Prostate gland (tissue), 2 donors: ENCODE measurements around the gene FKBP2. TPM values are rescaled to one million over a fixed set of nuclear protein-coding genes. Genes with fewer than 3 reads are reported as not detected.

ENCODE experiments used
- DNase-seq: peaks from one replicate; pipeline ENCODE4 v3.0.0-alpha.2; 2019; ENCODE audit warnings: low spot score
- H3K27ac ChIP-seq, 2 donors: fragments of 200-600 bp; sonication (generic); 2 replicates each; pipeline ENCODE4 v1.5.1; 2017 to 2019
- H3K27me3 ChIP-seq: fragments of 200-600 bp; sonication (generic); replicated peaks from 2 replicates; pipeline ENCODE4 v1.5.1; 2019; ENCODE audit not compliant: insufficient read depth
- H3K36me3 ChIP-seq, 2 donors: fragments of 200-600 bp; sonication (generic); 1 replicate in 1 of 2; 2 replicates in 1 of 2; pipeline versions ENCODE4 v1.5.1 to v1.8.1; 2017 to 2019
- H3K4me1 ChIP-seq: fragments of 200-600 bp; sonication (generic); replicated peaks from 2 replicates; pipeline ENCODE4 v1.5.1; 2019
- H3K4me3 ChIP-seq, 2 donors: fragments of 200-600 bp; sonication (generic); 2 replicates each; pipeline ENCODE4 v1.5.1; 2017 to 2019
- H3K9me3 ChIP-seq: fragments of 200-600 bp; sonication (generic); 2 replicates; pipeline ENCODE4 v1.5.1; 2017
- POLR2A ChIP-seq: fragments of 450-650 bp; IDR thresholded peaks from one replicate; pipeline ENCODE4 v1.6.1; 2016; ENCODE audit warnings: antibody characterized with exemption, mild to moderate bottlenecking
- POLR2AphosphoS5 ChIP-seq: sonication (generic); formaldehyde crosslinking; IDR thresholded peaks from one replicate; pipeline ENCODE4 v1.6.1; 2017; ENCODE audit warnings: antibody characterized with exemption
- WGBS: methylation state at CpG from one replicate; pipeline ENCODE4 v1.1.5; 2018; 5-methylcytosine and 5-hydroxymethylcytosine counted together
- intact Hi-C: fragments of 100-400 bp; cut with DNase I; formaldehyde crosslinking; loops from one replicate; pipeline ENCODE4 v1.14.2; 2022
- total RNA-seq, 2 donors: library from RNA; depleted of rRNA; stranded (reverse); fragments of >200 nt; gene quantifications; one replicate each; pipeline ENCODE4 v1.1.0, GENCODE V29; 2016
- TF ChIP-seq, protein P1 (sequence below), 4 experiments: fragments of 200-600 bp in 2 of 4; fragments of 450-650 bp in 2 of 4; sonication (generic) in 2 of 4; IDR thresholded peaks; 1 replicate in 3 of 4; 2 replicates in 1 of 4; pipeline ENCODE4 v1.5.1; 2016 to 2019; ENCODE audit warnings: antibody characterized with exemption in 4 of 4, mild to moderate bottlenecking in 2 of 4, moderate library complexity in 2 of 4

Gene FKBP2
- total RNA-seq, 2 donors from 2014 or later, result 138 to 164 TPM

DNA sequence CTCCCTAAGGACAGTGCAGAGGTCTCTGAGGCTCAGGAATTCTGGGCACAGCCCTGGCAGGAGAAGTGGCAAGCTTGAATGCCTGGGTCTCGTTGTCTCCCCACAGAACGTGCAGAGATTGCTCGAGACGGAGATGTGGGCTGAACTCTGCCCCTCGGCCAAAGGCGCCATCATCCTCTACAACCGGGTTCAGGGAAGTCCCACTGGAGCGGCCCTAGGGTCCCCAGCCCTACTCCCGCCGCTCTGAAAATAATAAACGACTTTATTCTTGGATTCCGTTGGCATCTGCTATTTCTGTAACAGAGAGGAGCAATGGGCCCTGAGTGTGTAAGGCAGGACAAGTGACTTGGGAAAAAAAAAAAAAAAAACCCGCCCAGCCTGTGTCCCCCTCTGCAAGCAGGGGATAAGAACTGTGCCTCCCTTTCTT, 11.1 kb upstream of the FKBP2 start:
- peaks cover 26% of the 10 kb centered on the region for H3K4me1 ChIP-seq
- WGBS, result 31% methylated on average over 13 of the region's 13 CpGs
- no peaks in the 10 kb centered on the region for H3K36me3 ChIP-seq
- H3K9me3 ChIP-seq, result no peaks in the 10 kb centered on the region
- TF ChIP-seq, protein P1, sequence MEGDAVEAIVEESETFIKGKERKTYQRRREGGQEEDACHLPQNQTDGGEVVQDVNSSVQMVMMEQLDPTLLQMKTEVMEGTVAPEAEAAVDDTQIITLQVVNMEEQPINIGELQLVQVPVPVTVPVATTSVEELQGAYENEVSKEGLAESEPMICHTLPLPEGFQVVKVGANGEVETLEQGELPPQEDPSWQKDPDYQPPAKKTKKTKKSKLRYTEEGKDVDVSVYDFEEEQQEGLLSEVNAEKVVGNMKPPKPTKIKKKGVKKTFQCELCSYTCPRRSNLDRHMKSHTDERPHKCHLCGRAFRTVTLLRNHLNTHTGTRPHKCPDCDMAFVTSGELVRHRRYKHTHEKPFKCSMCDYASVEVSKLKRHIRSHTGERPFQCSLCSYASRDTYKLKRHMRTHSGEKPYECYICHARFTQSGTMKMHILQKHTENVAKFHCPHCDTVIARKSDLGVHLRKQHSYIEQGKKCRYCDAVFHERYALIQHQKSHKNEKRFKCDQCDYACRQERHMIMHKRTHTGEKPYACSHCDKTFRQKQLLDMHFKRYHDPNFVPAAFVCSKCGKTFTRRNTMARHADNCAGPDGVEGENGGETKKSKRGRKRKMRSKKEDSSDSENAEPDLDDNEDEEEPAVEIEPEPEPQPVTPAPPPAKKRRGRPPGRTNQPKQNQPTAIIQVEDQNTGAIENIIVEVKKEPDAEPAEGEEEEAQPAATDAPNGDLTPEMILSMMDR (IDR thresholded peaks at IDR 0.05), result no peak
- TF ChIP-seq POLR2A, result no peak
- DNase-seq, result no peak
- no peaks in the 10 kb centered on the region for H3K27me3 ChIP-seq
- peak overlapping the region; percentile 61 to 82 for H3K4me3 ChIP-seq
- intact Hi-C loops, result no loop called here
- H3K27ac ChIP-seq, result peak overlapping the region; percentile 88 to 92

GRCh38 chr11:64230171-64230984, 10.5 kb upstream of the FKBP2 start, which contains the start of gene DNAJC4:
Gene DNAJC4 (plus strand): TSS chr11:64230548. CDS start chr11:64230855, 307 bp downstream.
- Histone ChIP-seq H3K4me3 (peak within 1 kb of the TSS; percentile 61 to 82), H3K27me3 (no peaks in the 10 kb centered on the region), H3K36me3 (no peaks in the 10 kb centered on the region), H3K9me3 (no peaks in the 10 kb centered on the region), H3K4me1 (peaks cover 26% of the 10 kb centered on the region), H3K27ac (peak within 1 kb of the TSS; percentile 88 to 92)
- intact Hi-C loops, result no loop called here
- under 1% methylated on average over 56 of the region's 62 CpGs for WGBS
- TF ChIP-seq POLR2A (peak; percentile 49), POLR2AphosphoS5 (peak; percentile 93)
- TF ChIP-seq, protein P1 (IDR thresholded peaks at IDR 0.05), result peak in 1 of 4 experiments; percentile 5
- DNase-seq, result peak; percentile 96

DNA sequence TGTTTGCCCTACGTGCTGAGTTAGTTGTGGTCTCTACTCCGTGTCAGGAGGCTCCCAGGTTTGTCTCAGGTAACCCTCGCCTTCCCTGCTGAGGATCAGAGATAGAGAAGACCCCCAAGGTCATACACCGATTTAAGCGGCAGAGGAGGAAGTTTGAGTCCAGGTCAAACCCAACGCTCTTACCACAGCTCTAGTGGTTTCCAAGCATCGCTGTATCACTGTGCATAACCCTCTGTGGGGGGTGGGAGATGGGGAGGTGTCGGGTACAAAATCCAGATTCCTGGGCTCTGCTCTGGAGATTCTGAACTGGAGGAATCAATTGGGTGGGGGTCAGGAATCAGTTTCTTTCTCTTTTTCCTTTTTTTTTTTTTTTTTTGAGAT, 9.9 kb upstream of the FKBP2 start:
- Histone ChIP-seq H3K36me3 (no peaks in the 10 kb centered on the region), H3K27ac (peak overlapping the region; percentile 88 to 92), H3K9me3 (no peaks in the 10 kb centered on the region), H3K4me3 (peak overlapping the region; percentile 61 to 82), H3K4me1 (peaks cover 26% of the 10 kb centered on the region), H3K27me3 (no peaks in the 10 kb centered on the region)
- WGBS, result 9% methylated on average over 8 of the region's 8 CpGs
- intact Hi-C loops, result no loop called here
- TF ChIP-seq POLR2AphosphoS5 (no peak), POLR2A (no peak)
- TF ChIP-seq, protein P1 (IDR thresholded peaks at IDR 0.05), result no peak
- DNase-seq, result no peak

DNA sequence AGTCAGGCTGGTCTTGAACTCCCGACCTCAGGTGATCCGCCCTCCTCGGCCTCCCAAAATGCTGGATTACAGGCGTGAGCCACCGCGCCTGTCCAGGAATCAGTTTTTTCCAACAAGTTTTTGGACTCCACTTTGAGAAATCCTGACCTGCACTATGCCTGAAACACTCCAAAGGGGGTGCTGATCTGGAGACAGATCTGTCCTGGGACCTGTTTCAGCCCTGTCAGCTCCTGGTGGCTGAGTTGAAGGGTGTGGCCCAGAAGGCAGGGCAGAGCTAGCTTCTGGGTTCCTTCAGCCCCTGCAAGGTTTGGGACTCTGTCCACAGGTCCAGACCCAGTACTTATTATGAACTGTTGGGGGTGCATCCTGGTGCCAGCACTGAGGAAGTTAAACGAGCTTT, 9.3 kb upstream of the FKBP2 start:
- H3K27ac ChIP-seq, result no peak overlapping the region
- no peaks in the 10 kb centered on the region for H3K36me3 ChIP-seq
- H3K9me3 ChIP-seq, result no peaks in the 10 kb centered on the region
- intact Hi-C loops, result no loop called here
- no peaks in the 10 kb centered on the region for H3K27me3 ChIP-seq
- WGBS, result 89% methylated on average over 7 of the region's 7 CpGs
- DNase-seq, result no peak
- peaks cover 24% of the 10 kb centered on the region for H3K4me1 ChIP-seq
- H3K4me3 ChIP-seq, result no peak overlapping the region
- TF ChIP-seq POLR2AphosphoS5 (no peak), POLR2A (no peak)
- TF ChIP-seq, protein P1 (IDR thresholded peaks at IDR 0.05), result no peak
